ENCODE results near the gene HNRNPA2B1.

GRCh38 chr7:26197153-26198115, 3.1 kb downstream of the HNRNPA2B1 start:
- TF ChIP-seq CTCF (IDR thresholded peaks at IDR 0.05; ENCODE audit: low read depth, low read length) (no peak), EZH2phosphoT487 (IDR thresholded peaks at IDR 0.05; ENCODE audit: low read depth) (no peak)
